Measurements from ENCODE around the gene RAI1.

DNA sequence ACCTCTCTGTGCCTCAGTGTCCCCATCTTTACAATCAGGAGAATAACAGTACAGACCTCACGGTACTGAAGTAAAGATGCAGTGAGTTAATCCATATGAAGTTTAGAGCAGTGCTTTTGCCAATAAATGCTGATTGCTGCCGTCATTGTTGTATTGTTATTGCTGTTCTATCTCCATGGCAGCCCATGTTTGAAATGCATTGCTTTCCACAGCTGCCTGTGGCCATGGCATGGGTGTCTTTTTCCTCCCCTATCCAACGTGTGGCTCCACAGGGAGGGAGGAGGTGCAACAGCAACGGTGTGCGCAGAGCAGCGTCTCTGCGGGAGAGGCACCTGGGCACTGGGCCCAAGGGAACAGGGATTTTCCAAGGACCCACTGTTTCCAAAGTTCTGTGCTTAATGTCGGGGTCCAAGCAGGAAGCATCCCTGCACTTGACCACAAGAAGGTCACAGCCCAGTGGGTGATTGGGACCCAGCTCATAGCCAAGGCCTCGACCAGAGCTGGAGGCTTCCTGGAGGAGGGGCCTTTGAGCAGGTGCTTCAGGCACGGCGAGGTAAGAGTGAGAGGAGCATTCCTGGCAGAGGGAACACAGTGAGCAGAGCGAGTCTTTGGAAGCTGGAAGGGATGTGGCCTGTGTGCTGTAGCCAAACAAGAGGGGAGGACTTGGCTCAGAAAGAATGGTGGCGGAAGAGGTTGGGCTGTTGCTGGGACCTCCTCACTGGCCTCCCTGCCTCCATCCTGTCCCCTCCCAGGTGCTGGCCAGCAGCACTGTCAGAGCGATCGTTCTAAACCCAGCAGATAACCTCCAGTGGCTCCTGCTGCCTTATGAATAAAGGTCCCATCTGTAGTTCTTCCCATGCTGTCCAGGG lies 3.9 kb downstream of the RAI1 start:
- TF ChIP-seq CTCF (conservative IDR thresholded peaks at IDR 0.05) (no peak), ZFX (IDR thresholded peaks at IDR 0.05) (peak; percentile 25; the same call in 1 of the 2 replicates)

All from C4-2B (cell line).